HG03139 (cell line): ENCODE data around the gene NFIA.

ENCODE experiments used
- ATAC-seq: cut with Tn5 transposase; IDR thresholded peaks from one replicate; pipeline ENCODE4 v1.9.1; 2021; ENCODE audit not compliant: unreplicated experiment

NFIA gene

GRCh38 chr1:61174060-61174795, 91.9 kb downstream of the NFIA start:
- no peak for ATAC-seq

DNA sequence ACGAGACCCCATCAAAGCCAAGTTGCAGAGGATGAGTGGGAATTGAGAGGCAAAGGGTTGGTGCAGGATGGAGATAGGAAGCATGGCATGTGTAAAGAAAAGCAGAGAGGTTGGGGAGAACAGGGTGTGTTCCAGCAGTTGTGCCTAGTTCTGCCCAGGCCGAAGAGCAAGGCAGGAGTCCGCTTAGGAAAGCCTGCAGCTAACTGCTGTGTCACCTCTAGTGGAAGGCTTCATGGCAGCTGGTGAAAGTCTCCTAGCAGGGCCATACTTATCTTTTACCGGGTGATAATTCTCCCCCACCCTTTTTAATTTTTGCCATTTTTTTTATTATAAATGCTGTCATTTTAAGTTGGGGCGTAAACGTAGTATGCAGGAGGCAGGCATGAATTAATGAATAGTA, 93.6 kb downstream of the NFIA start:
- ATAC-seq = no peak

- no peak for ATAC-seq
Measured at GRCh38 chr1:61181067-61182038, 99.0 kb downstream of the NFIA start.

DNA sequence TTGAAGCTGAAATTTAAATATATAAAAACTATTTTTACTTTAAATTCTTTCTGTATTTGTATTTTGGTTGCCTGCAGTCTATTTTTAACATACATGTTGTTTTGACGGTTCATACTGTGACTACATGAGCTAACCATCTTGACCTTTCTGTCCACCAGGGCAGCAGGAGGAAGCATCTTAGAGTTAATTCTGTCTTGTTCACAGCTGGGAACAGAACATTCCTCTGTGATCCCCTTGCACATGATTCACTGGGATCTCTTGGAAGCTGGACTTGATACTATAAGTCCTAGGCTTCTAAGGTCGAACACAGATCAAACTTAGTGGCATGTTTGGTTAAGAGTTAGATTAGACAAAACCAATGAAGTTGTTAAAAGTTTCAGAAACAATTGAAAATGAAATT, 99.7 kb downstream of the NFIA start:
- no peak for ATAC-seq

DNA sequence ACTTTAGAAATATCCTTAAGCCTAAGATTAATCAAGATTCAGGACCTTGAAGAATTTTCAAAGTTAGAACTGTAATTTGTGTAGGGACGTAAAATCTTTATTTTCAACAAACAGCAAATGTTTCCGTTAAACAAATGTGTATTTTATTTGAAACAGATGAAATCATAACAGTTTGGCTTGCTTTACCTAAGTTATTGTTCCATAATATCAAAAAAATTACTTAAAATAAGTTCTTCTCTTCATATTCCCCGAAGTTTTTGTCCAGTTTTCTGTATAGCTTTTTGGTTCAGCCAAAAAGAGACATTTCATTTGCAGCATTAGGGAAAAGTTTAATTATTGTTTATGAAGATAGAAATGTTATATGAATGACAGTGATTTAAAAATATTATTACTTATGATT, 100.1 kb downstream of the NFIA start:
- ATAC-seq = no peak

GRCh38 chr1:61183471-61184039, 101.2 kb downstream of the NFIA start:
- ATAC-seq = no peak

DNA sequence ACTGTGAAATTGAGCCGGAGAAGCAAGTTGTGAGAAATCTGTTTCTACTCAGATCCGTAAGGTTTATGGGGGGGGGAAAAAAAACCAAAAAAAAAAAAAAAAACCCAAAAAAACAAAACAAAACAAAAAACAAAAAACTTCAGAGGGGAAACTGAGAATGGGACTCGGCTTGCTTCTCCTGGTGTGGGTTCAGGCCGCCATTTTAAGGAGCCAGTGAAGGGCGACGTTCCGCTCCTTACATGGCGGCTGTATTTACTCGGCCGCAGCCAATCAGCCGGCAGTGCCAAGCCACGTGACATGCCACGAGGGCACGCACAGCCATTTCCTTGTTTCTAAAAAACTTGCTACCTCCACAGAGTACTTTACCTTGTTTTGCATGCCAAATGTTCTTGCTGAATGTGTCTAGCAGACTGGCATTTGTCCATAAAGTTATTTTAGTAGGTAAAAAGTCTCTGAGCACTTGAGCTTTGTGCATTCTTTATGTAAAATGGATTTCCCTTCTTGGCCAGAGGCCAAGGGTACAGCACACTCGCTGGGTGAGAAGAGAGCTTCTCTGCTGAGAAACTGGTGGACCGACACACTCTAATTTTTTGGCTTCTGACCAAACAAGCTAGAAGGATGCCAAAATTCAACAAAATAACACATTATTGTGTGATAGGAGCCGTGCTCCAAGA, 101.8 kb downstream of the NFIA start:
- no peak for ATAC-seq

- ATAC-seq = no peak
Measured at GRCh38 chr1:61184714-61185106, 102.3 kb downstream of the NFIA start.

GRCh38 chr1:61186753-61187152, 104.4 kb downstream of the NFIA start:
- ATAC-seq = no peak

GRCh38 chr1:61187352-61188086, 105.2 kb downstream of the NFIA start:
- no peak for ATAC-seq

- ATAC-seq = no peak
Measured at GRCh38 chr1:61190153-61190552, 107.8 kb downstream of the NFIA start.

DNA sequence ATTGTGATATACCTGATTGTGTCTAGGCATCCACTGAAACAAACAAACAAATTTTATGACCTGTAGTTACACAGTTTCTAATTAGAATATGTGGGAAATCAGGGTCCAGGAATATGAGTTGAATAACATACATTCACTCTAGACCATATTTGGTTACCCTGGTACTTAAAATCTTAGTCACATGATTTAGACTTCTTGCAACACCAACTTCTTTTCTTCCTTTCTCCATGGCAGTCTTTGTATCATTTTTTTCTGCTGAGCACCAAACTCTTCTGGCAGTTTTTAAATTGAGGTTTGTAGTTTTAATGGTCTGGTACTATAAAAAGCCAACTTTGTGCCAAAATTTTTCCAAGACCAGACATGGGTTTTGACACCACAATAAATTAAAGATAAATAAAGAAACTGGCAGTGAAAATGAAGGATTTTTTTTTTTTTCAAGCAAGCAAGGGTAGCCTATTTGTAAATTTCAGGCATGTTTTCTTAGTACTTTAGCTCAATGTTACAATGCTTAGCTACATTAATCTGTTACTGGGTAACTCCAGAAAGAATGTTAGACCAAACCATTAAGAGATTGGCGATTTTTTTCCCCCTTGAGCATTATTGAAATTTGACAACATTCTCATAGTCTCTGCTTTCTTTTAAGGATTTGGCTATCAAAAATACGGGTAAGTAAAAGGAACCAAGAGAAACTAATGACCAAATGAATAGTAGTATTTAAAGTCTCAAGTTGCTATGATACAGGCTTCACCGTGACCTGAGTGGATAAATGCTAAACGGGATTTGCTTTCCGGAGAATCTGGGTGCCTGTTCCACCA, 108.5 kb downstream of the NFIA start:
- no peak for ATAC-seq

DNA sequence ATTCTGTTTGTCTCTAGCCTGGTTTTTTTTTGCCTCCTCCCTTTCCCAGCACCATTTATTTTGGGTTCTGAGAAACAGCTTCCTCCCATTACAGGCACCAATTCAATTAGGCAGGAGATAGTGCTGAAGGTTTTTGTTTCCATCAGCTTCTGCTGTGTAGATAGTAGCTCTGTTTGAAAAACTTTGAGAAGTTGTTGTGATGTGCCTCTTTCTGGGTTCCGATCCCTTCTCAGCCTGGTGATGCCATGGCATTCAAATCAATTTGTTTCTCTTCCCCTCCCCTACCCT, 109.0 kb downstream of the NFIA start:
- ATAC-seq = no peak

- ATAC-seq = no peak
Measured at GRCh38 chr1:61192663-61193330, 110.4 kb downstream of the NFIA start.

GRCh38 chr1:61193808-61194207, 111.4 kb downstream of the NFIA start:
- ATAC-seq = no peak

- ATAC-seq = no peak
Measured at GRCh38 chr1:61198554-61198953, 116.2 kb downstream of the NFIA start.

- no peak for ATAC-seq
Measured at GRCh38 chr1:61201035-61201434, 118.7 kb downstream of the NFIA start.

- ATAC-seq = no peak
Measured at GRCh38 chr1:61202854-61203598, 120.7 kb downstream of the NFIA start.

DNA sequence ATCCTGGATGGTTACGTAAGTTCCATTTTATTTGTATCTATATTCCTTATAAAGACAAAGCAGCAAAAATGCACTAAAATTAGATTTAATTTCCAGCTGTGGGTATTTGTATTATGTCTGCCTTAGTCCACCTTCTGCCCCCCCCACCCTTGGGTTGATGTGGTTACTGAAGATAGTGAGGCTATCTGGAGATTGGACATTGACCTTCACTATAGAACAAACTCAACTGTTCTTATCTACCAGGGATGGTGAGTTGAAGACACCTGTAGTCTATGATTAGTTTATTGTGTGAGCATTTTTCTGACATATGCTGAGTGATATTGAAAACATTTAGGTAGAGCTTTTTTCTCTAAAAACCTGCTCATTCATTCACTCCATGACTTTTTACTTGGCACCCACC, 122.2 kb downstream of the NFIA start:
- no peak for ATAC-seq
